ENCODE data around the gene SRP14. TPM values are rescaled to one million over a fixed set of nuclear protein-coding genes. Genes with fewer than 3 reads are reported as not detected.
"Not testable (repeated sequence)": the region's sequence is repeated elsewhere in the genome, so short reads cannot be mapped to it uniquely, and the experiment has no call there.

The SRP14 gene
- total and polyA plus RNA-seq, 2 donors, result 374 to 522 TPM

- 20% methylated on average over 12 of the region's 12 CpGs for WGBS
- peak overlapping the region; percentile 38 to 57 for H3K4me3 ChIP-seq (ENCODE audit: low read length in 2 of 2)
- H3K4me1 ChIP-seq (ENCODE audit: control insufficient read depth in 2 of 2, insufficient read depth in 2 of 2, low read length in 2 of 2), result peaks cover 38 to 58% of the 10 kb centered on the region in 2 donors
- no peaks in the 10 kb centered on the region for H3K9me3 ChIP-seq (ENCODE audit: control insufficient read depth in 2 of 2, insufficient read depth in 1 of 2, low read length in 1 of 2)
- H3K36me3 ChIP-seq (ENCODE audit: control insufficient read depth in 2 of 2, insufficient read depth in 2 of 2, low read length in 1 of 2), result no peaks in the 10 kb centered on the region
- no peaks in the 10 kb centered on the region for H3K27me3 ChIP-seq (ENCODE audit: control insufficient read depth in 2 of 2, insufficient read depth in 1 of 2, low read length in 1 of 2)
- peak in 3 of 9 donors; percentile 41 to 80 (median 59) for DNase-seq (ENCODE audit: low read depth in 6 of 9, low spot score in 9 of 9)
- peak overlapping the region; percentile 59 to 77 for H3K27ac ChIP-seq (ENCODE audit: low read depth in 1 of 2, low read length in 1 of 2)
These were observed 42.8 kb upstream of the SRP14 start for GRCh38 chr15:40081691-40082194.

- 51% methylated on average over 5 of the region's 5 CpGs for WGBS
- peak overlapping the region in 1 of 2 donors; percentile 57 for H3K4me3 ChIP-seq (ENCODE audit: low read length in 2 of 2)
- no peak for DNase-seq (ENCODE audit: low read depth in 6 of 9, low spot score in 9 of 9)
- H3K9me3 ChIP-seq (ENCODE audit: control insufficient read depth in 2 of 2, insufficient read depth in 1 of 2, low read length in 1 of 2), result no peaks in the 10 kb centered on the region
- no peak overlapping the region for H3K27ac ChIP-seq (ENCODE audit: low read depth in 1 of 2, low read length in 1 of 2)
- H3K27me3 ChIP-seq (ENCODE audit: control insufficient read depth in 2 of 2, insufficient read depth in 1 of 2, low read length in 1 of 2), result no peaks in the 10 kb centered on the region
- H3K4me1 ChIP-seq (ENCODE audit: control insufficient read depth in 2 of 2, insufficient read depth in 2 of 2, low read length in 2 of 2), result peaks cover 38 to 61% of the 10 kb centered on the region in 2 donors
- no peaks in the 10 kb centered on the region for H3K36me3 ChIP-seq (ENCODE audit: control insufficient read depth in 2 of 2, insufficient read depth in 2 of 2, low read length in 1 of 2)
These were observed 41.9 kb upstream of the SRP14 start for GRCh38 chr15:40080847-40081246.

- Histone ChIP-seq H3K4me3 (ENCODE audit: low read length in 2 of 2) (no peak overlapping the region), H3K27ac (ENCODE audit: low read depth in 1 of 2, low read length in 1 of 2) (no peak overlapping the region), H3K36me3 (ENCODE audit: control insufficient read depth in 2 of 2, insufficient read depth in 2 of 2, low read length in 1 of 2) (peaks cover 0 to 2% of the 10 kb centered on the region in 2 donors), H3K4me1 (ENCODE audit: control insufficient read depth in 2 of 2, insufficient read depth in 2 of 2, low read length in 2 of 2) (peaks cover 39 to 62% of the 10 kb centered on the region in 2 donors), H3K9me3 (ENCODE audit: control insufficient read depth in 2 of 2, insufficient read depth in 1 of 2, low read length in 1 of 2) (no peaks in the 10 kb centered on the region), H3K27me3 (ENCODE audit: control insufficient read depth in 2 of 2, insufficient read depth in 1 of 2, low read length in 1 of 2) (no peaks in the 10 kb centered on the region)
- 82% methylated on average over 1 of the region's 1 CpG for WGBS
- no peak for DNase-seq (ENCODE audit: low read depth in 6 of 9, low spot score in 9 of 9)
These were observed 41.1 kb upstream of the SRP14 start for GRCh38 chr15:40080104-40080503.

- no peak overlapping the region for H3K4me3 ChIP-seq (ENCODE audit: low read length in 2 of 2)
- no peak overlapping the region for H3K27ac ChIP-seq (ENCODE audit: low read depth in 1 of 2, low read length in 1 of 2)
- H3K4me1 ChIP-seq (ENCODE audit: control insufficient read depth in 2 of 2, insufficient read depth in 2 of 2, low read length in 2 of 2), result peaks cover 37 to 56% of the 10 kb centered on the region in 2 donors
- 98% methylated on average over 6 of the region's 6 CpGs for WGBS
- DNase-seq (ENCODE audit: low read depth in 6 of 9, low spot score in 9 of 9), result no peak
- H3K9me3 ChIP-seq (ENCODE audit: control insufficient read depth in 2 of 2, insufficient read depth in 1 of 2, low read length in 1 of 2), result no peaks in the 10 kb centered on the region
- no peaks in the 10 kb centered on the region for H3K27me3 ChIP-seq (ENCODE audit: control insufficient read depth in 2 of 2, insufficient read depth in 1 of 2, low read length in 1 of 2)
- H3K36me3 ChIP-seq (ENCODE audit: control insufficient read depth in 2 of 2, insufficient read depth in 2 of 2, low read length in 1 of 2), result peaks cover 0 to 2% of the 10 kb centered on the region in 2 donors
These were observed 40.5 kb upstream of the SRP14 start for GRCh38 chr15:40079456-40079855.

GRCh38 chr15:40075298-40076044 is 36.5 kb upstream of the SRP14 start:
- peaks cover 20 to 54% of the 10 kb centered on the region in 2 donors for H3K4me1 ChIP-seq (ENCODE audit: control insufficient read depth in 2 of 2, insufficient read depth in 2 of 2, low read length in 2 of 2)
- H3K36me3 ChIP-seq (ENCODE audit: control insufficient read depth in 2 of 2, insufficient read depth in 2 of 2, low read length in 1 of 2), result peaks cover 0 to 2% of the 10 kb centered on the region in 2 donors
- H3K27ac ChIP-seq (ENCODE audit: low read depth in 1 of 2, low read length in 1 of 2), result peak overlapping the region in 1 of 2 donors; percentile 20
- H3K9me3 ChIP-seq (ENCODE audit: control insufficient read depth in 2 of 2, insufficient read depth in 1 of 2, low read length in 1 of 2), result peaks cover 0 to 6% of the 10 kb centered on the region in 2 donors
- H3K27me3 ChIP-seq (ENCODE audit: control insufficient read depth in 2 of 2, insufficient read depth in 1 of 2, low read length in 1 of 2), result no peaks in the 10 kb centered on the region
- H3K4me3 ChIP-seq (ENCODE audit: low read length in 2 of 2), result no peak overlapping the region
- DNase-seq (ENCODE audit: low read depth in 6 of 9, low spot score in 9 of 9), result no peak
- 88% methylated on average over 18 of the region's 18 CpGs for WGBS

- DNase-seq (ENCODE audit: low read depth in 6 of 9, low spot score in 9 of 9); H3K27ac ChIP-seq (ENCODE audit: low read depth in 1 of 2, low read length in 1 of 2); H3K36me3 ChIP-seq (ENCODE audit: control insufficient read depth in 2 of 2, insufficient read depth in 2 of 2, low read length in 1 of 2); H3K4me3 ChIP-seq (ENCODE audit: low read length in 2 of 2); H3K9me3 ChIP-seq (ENCODE audit: control insufficient read depth in 2 of 2, insufficient read depth in 1 of 2, low read length in 1 of 2); H3K27me3 ChIP-seq (ENCODE audit: control insufficient read depth in 2 of 2, insufficient read depth in 1 of 2, low read length in 1 of 2): not testable (repeated sequence)
- WGBS, result 97% methylated on average over 27 of the region's 27 CpGs
- peaks cover 27 to 62% of the 10 kb centered on the region in 2 donors for H3K4me1 ChIP-seq (ENCODE audit: control insufficient read depth in 2 of 2, insufficient read depth in 2 of 2, low read length in 2 of 2)
These were observed 35.7 kb upstream of the SRP14 start for GRCh38 chr15:40074656-40075055.

GRCh38 chr15:40073716-40074490 is 34.9 kb upstream of the SRP14 start:
- peak overlapping the region; percentile 86 to 88 for H3K27ac ChIP-seq (ENCODE audit: low read depth in 1 of 2, low read length in 1 of 2)
- not testable (repeated sequence) for H3K27me3 ChIP-seq (ENCODE audit: control insufficient read depth in 2 of 2, insufficient read depth in 1 of 2, low read length in 1 of 2)

GRCh38 chr15:40072216-40072990 is 33.4 kb upstream of the SRP14 start:
- Histone ChIP-seq H3K27ac (ENCODE audit: low read depth in 1 of 2, low read length in 1 of 2) (no peak overlapping the region), H3K9me3 (ENCODE audit: control insufficient read depth in 2 of 2, insufficient read depth in 1 of 2, low read length in 1 of 2) (peaks cover 0 to 6% of the 10 kb centered on the region in 2 donors), H3K27me3 (ENCODE audit: control insufficient read depth in 2 of 2, insufficient read depth in 1 of 2, low read length in 1 of 2) (no peaks in the 10 kb centered on the region), H3K4me1 (ENCODE audit: control insufficient read depth in 2 of 2, insufficient read depth in 2 of 2, low read length in 2 of 2) (peaks cover 33 to 72% of the 10 kb centered on the region in 2 donors), H3K36me3 (ENCODE audit: control insufficient read depth in 2 of 2, insufficient read depth in 2 of 2, low read length in 1 of 2) (peaks cover 0 to 2% of the 10 kb centered on the region in 2 donors), H3K4me3 (ENCODE audit: low read length in 2 of 2) (peak overlapping the region in 1 of 2 donors; percentile 6)
- 95% methylated on average over 34 of the region's 34 CpGs for WGBS
- DNase-seq (ENCODE audit: low read depth in 6 of 9, low spot score in 9 of 9), result no peak

More at GRCh38 chr15:40073716-40074490, 34.9 kb upstream of the SRP14 start:
- peaks cover 33 to 70% of the 10 kb centered on the region in 2 donors for H3K4me1 ChIP-seq (ENCODE audit: control insufficient read depth in 2 of 2, insufficient read depth in 2 of 2, low read length in 2 of 2)
- peak in 1 of 9 donors; percentile 82 for DNase-seq (ENCODE audit: low read depth in 6 of 9, low spot score in 9 of 9)
- WGBS, result 20% methylated on average over 34 of the region's 34 CpGs
- not testable (repeated sequence) for H3K9me3 ChIP-seq (ENCODE audit: control insufficient read depth in 2 of 2, insufficient read depth in 1 of 2, low read length in 1 of 2); H3K36me3 ChIP-seq (ENCODE audit: control insufficient read depth in 2 of 2, insufficient read depth in 2 of 2, low read length in 1 of 2)
- peak overlapping the region; percentile 27 to 51 for H3K4me3 ChIP-seq (ENCODE audit: low read length in 2 of 2)

All from thymus (tissue), 11 donors.